Muscle of leg (tissue), 11 donors: Measurements from ENCODE around the gene AP1G2. TPM values are rescaled to one million over a fixed set of nuclear protein-coding genes. Genes with fewer than 3 reads are reported as not detected.

ENCODE experiments used
- DNase-seq: peaks from one replicate; pipeline ENCODE4 v3.0.0; 2013
- H3K27ac ChIP-seq: one replicate; pipeline ENCODE4 v1.5.1; 2013; ENCODE audit warnings: mild to moderate bottlenecking, low read length, control low read depth
- H3K27me3 ChIP-seq: one replicate; pipeline ENCODE4 v1.6.1; 2013; ENCODE audit warnings: low read length; ENCODE audit not compliant: control insufficient read depth, insufficient read depth
- H3K36me3 ChIP-seq: one replicate; pipeline ENCODE4 v1.6.1; 2013; ENCODE audit warnings: low read length; ENCODE audit not compliant: control insufficient read depth, insufficient read depth
- H3K4me1 ChIP-seq: one replicate; pipeline ENCODE4 v1.6.1; 2013; ENCODE audit warnings: low read length; ENCODE audit not compliant: control insufficient read depth, insufficient read depth
- H3K4me3 ChIP-seq: one replicate; pipeline ENCODE4 v1.5.1; 2013; ENCODE audit warnings: low read length, control low read depth
- H3K9me3 ChIP-seq: replicated peaks from 2 replicates; pipeline ENCODE4 v1.6.1; 2013; ENCODE audit warnings: low read depth, low read length; ENCODE audit not compliant: control insufficient read depth
- WGBS: methylation state at CpG from one replicate; pipeline ENCODE4 v1.1.5; 2013; ENCODE audit warnings: missing lambda C conversion rate; ENCODE audit not compliant: insufficient coverage; 5-methylcytosine and 5-hydroxymethylcytosine counted together
- polyA plus RNA-seq, 8 donors: library from polyadenylated mRNA; unstranded; fragments of 120-200 nt; gene quantifications; one replicate each; pipeline versions ENCODE4 v1.2.1 to v1.2.3, GENCODE V29; 2013; ENCODE audit warnings: inconsistent platforms in 1 of 8, low replicate concordance in 1 of 8; ENCODE audit not compliant: insufficient read length in 8 of 8, insufficient read depth in 1 of 8
- total RNA-seq: library from RNA; stranded (reverse); fragments of 120-200 nt; gene quantifications from one replicate; pipeline ENCODE4 v1.2.4, GENCODE V29; 2013

The AP1G2 gene
- total and polyA plus RNA-seq, 9 donors, result 9.5 to 30.0 (median 17.1) TPM

DNA sequence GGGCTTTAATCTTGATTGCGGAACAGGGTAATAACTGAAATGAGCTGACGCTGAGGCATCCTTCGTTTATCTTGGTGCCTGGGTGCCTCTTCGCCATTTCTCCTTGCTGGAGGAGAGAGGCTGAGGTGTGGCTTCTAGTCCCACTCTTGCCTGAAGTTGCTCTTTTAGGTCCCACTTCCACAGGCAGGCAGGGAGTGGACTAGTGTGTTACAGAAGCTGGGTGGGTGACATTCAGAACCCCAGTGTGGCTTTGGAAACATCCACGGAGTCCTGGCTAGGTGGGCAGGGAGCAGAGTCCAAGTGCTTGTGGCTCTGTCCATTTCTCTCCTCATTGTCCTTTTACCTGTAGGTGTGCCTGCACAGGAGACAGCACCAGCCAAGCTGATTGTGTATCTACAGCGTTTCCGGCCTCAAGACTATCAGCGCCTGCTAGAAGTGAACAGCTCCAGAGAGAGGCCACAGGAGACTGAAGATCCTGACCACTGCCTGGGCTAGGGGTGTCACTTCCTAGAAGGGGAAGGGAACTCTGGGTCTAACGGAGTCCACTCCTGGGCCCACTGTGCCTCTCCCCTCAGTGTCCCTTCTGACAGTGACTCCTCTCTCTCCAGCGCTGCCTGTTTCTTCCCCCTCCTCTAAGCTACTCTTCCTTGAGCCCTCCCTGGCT is 9.1 kb downstream of the AP1G2 start:
- Histone ChIP-seq H3K9me3 (no peaks in the 10 kb centered on the region), H3K27ac (no peak overlapping the region), H3K36me3 (peaks cover 34% of the 10 kb centered on the region), H3K4me3 (no peak overlapping the region), H3K4me1 (peaks cover 12% of the 10 kb centered on the region), H3K27me3 (no peaks in the 10 kb centered on the region)
- 85% methylated on average over 4 of the region's 10 CpGs for WGBS
- no peak for DNase-seq

DNA sequence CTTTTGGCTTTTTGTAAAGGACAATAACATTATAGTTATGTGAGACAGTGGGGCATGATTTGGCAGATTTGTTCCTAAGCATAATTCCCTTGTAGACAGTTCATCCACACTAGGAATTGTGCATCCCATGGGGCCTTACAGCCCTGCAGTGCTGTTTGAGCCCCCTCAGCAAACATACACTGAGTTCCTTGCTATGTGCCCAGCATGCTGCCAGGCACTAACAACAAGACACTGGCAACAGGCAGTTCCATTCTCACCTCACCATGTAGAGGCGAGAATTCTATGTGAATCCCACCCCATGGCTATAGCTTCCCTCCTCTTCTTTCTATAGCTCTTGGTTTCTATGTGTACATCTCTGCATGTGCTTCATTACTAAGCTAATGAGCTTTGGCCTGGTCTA is 9.6 kb downstream of the AP1G2 start:
- Histone ChIP-seq H3K9me3 (no peaks in the 10 kb centered on the region), H3K36me3 (peaks cover 34% of the 10 kb centered on the region), H3K4me3 (no peak overlapping the region), H3K4me1 (peaks cover 12% of the 10 kb centered on the region), H3K27me3 (no peaks in the 10 kb centered on the region), H3K27ac (no peak overlapping the region)
- DNase-seq, result no peak
- no CpG with 5 or more reads among the region's 1 CpG for WGBS

DNA sequence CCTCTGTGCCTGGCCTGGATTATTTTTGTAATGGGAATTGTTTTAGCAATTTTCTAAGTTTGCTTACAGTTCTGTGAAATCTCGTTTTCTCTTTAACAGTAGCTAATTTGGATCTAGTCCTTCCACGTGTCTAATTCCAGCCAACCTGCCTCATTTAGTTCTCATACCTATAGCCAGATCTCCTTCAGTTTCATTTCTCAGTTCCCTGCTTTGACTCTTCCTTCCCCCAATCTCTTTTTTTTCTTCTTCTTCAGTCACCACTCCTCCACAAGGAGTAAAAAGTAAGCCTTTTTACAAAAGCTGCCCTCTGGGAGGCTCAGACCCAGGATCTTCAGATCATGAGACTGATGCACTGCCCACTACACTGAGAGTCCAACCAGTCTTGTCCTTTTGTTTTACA is 10.1 kb downstream of the AP1G2 start:
- Histone ChIP-seq H3K27ac (no peak overlapping the region), H3K4me3 (no peak overlapping the region), H3K27me3 (no peaks in the 10 kb centered on the region), H3K36me3 (peaks cover 34% of the 10 kb centered on the region), H3K9me3 (no peaks in the 10 kb centered on the region), H3K4me1 (peaks cover 12% of the 10 kb centered on the region)
- no peak for DNase-seq
- 84% methylated on average over 2 of the region's 2 CpGs for WGBS

DNA sequence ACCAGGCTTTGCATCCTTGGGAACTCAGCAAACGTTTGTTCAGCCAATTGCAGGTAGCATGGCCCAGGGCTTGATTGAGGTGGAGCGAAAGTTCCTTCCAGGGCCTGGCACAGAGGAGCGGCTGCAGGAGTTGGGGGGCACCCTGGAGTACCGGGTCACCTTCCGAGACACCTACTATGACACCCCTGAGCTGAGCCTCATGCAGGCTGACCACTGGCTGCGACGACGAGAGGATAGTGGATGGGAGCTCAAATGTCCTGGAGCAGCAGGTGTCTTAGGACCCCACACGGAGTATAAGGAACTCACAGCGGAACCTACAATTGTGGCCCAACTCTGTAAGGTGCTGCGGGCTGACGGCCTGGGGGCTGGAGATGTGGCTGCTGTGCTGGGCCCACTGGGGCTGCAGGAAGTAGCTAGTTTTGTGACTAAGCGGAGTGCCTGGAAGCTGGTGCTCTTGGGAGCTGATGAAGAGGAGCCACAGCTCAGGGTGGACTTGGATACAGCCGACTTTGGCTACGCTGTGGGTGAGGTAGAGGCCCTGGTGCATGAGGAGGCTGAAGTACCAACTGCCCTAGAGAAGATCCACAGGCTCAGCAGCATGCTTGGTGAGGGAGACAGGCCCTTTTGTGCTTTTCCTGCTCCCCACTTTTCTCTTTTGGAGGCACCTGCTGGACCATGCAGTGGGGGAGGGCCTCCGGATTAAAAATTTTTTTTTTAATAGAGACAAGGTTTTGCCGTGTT is 10.7 kb downstream of the AP1G2 start:
- whole genome bisulfite sequencing, result 46% methylated on average over 15 of the region's 17 CpGs
- no peaks in the 10 kb centered on the region for H3K27me3 ChIP-seq
- H3K36me3 ChIP-seq, result peaks cover 34% of the 10 kb centered on the region
- H3K4me3 ChIP-seq, result peak overlapping the region; percentile 99
- H3K9me3 ChIP-seq, result no peaks in the 10 kb centered on the region
- H3K27ac ChIP-seq, result peak overlapping the region; percentile 95
- H3K4me1 ChIP-seq, result peaks cover 14% of the 10 kb centered on the region
- DNase-seq, result no peak

DNA sequence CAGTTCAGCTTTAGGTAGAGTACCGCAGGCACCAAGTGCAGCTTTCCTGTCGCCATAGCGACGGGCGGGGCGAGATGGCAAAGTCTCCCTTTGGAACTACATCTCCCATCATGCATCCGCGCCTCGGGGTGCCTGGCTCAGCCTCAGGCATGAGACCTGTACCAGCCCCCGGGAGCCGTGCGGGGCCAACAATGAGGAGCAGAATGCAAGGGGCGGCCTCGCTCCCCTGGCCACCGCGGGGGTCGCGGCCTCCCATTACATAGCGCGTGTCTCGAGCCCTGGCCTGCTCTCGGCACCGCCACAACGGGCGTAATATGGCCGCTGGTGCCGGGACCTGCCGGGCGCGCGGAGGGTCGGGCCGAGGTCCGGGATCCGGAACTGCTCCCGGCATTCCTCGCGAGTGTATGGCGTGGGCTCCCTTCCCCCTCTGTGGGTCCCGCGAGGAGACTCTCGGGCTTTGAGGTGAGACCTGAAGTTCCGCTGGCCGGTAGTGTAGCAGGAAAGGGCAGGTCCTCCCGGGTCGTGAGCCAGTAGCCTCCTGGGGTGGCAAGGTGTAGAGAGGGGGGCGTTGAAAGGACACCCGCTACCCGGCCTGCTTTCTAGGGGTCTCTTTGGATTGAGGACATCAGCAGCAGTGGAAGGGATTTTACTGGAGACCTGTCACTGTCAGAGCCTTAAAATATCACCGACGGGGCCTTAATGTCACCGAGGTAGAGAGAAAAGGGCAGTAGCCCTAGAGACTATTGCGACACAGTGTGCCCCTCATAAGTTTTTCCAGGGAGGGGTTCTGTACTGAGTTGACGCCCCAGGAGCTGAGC is 11.5 kb downstream of the AP1G2 start, which contains the start of gene THTPA:
THTPA (plus strand) TSS at position 390 of the 818 bp plus-strand sequence. CDS start 487 bp downstream, outside the sequence.
- no peaks in the 10 kb centered on the region for H3K9me3 ChIP-seq
- H3K36me3 ChIP-seq, result peaks cover 28% of the 10 kb centered on the region
- DNase-seq, result peak; percentile 96
- under 1% methylated on average over 52 of the region's 54 CpGs for WGBS
- peaks cover 4% of the 10 kb centered on the region for H3K27me3 ChIP-seq
- peak within 1 kb of the TSS; percentile 95 for H3K27ac ChIP-seq
- peak within 1 kb of the TSS; percentile 99 for H3K4me3 ChIP-seq
- H3K4me1 ChIP-seq, result peaks cover 16% of the 10 kb centered on the region

DNA sequence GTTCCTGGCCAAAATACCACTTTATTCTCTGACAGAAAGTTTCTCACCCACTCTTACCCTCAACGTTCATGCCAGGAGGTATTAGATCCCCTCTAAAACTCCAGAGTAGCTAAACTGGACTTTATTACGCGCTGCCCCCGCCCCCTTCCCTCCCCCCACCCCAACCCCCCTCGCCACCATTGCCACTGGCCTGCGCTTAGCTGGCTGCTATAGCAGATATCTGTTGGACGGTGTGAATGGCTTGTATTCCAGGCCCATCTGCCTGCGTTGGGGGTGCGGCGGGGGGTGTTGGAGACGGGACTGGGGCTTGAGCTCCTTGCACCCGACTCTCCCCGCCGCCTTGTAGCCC is 12.1 kb downstream of the AP1G2 start:
- peaks cover 26% of the 10 kb centered on the region for H3K36me3 ChIP-seq
- 0% methylated on average over 7 of the region's 14 CpGs for WGBS
- H3K9me3 ChIP-seq, result no peaks in the 10 kb centered on the region
- peak overlapping the region; percentile 99 for H3K4me3 ChIP-seq
- peaks cover 10% of the 10 kb centered on the region for H3K27me3 ChIP-seq
- H3K27ac ChIP-seq, result peak overlapping the region; percentile 95
- H3K4me1 ChIP-seq, result peaks cover 20% of the 10 kb centered on the region
- no peak for DNase-seq

DNA sequence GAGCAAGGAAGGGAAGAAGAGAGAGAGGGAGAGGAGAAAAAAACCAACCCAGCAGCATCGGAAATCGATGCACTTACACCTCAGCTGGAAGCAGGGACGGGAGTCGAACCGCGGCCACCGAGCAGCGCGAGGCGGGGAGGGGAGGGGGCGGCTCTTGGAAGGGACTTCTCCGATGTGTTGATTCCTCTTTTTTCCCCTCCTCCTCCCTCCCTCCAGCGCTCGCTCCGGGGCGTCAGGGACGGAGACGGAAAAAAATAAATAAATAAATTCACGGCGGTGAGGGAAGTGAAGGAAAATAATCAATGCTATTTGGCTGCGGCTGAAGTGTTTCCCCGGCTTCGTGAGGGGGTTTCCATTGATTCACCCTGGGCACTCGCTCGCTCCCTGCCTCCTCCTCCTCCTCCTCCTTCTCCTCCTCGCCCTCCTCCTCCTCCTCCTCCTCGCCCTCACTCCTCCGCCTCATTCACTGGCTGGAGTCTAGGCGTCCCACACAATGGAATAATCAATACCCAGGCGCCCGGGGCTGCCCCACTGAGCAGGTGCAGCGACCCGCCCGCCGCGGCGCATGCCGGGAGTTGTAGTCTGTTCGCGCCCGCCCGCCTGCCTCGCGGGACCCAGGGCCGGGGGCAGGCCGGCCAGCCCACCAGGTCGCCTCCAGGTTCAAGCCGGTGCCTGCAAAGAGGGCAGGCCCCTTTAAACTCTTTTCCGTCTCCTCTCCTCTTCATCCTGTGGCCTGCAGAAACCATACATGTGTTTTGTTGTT is 16.1 kb downstream of the AP1G2 start, which contains the start of gene ZFHX2:
ZFHX2 (minus strand) TSS at position 500 of the 763 bp plus-strand sequence. CDS start 16,440 bp downstream, outside the sequence.
- Histone ChIP-seq H3K36me3 (no peaks in the 10 kb centered on the region), H3K27me3 (peaks cover 26% of the 10 kb centered on the region), H3K27ac (peak within 1 kb of the TSS; percentile 9), H3K9me3 (no peaks in the 10 kb centered on the region), H3K4me1 (peaks cover 13% of the 10 kb centered on the region), H3K4me3 (peak within 1 kb of the TSS; percentile 60)
- 0% methylated on average over 19 of the region's 49 CpGs for WGBS
- peak; percentile 81 for DNase-seq

DNA sequence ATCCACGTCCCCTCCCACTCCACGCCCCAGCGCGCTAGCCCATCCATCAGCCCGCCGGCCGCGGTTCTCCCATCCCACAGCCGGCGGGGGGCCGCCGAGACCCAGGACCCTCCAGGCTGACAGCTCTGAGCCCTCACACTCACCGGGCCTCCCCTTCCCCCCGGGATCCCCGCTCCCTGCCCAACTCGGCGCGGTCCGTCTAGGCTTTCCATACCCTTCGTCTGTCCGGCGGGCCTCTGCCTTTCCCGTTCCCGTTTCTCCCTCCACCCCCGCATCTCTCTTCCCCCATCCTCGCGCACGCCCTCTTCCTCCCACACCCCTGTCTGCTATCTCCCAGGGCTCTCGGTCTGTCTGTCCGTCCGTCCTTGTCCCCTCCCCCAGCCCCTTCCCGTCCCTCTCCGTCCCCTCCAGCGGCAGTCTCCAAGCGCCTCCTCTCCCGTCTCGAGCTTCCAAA is 16.8 kb downstream of the AP1G2 start:
- peaks cover 26% of the 10 kb centered on the region for H3K27me3 ChIP-seq
- H3K9me3 ChIP-seq, result no peaks in the 10 kb centered on the region
- H3K36me3 ChIP-seq, result no peaks in the 10 kb centered on the region
- DNase-seq, result no peak
- H3K27ac ChIP-seq, result peak overlapping the region; percentile 9
- peak overlapping the region; percentile 60 for H3K4me3 ChIP-seq
- peaks cover 12% of the 10 kb centered on the region for H3K4me1 ChIP-seq
- WGBS, result under 1% methylated on average over 29 of the region's 37 CpGs

DNA sequence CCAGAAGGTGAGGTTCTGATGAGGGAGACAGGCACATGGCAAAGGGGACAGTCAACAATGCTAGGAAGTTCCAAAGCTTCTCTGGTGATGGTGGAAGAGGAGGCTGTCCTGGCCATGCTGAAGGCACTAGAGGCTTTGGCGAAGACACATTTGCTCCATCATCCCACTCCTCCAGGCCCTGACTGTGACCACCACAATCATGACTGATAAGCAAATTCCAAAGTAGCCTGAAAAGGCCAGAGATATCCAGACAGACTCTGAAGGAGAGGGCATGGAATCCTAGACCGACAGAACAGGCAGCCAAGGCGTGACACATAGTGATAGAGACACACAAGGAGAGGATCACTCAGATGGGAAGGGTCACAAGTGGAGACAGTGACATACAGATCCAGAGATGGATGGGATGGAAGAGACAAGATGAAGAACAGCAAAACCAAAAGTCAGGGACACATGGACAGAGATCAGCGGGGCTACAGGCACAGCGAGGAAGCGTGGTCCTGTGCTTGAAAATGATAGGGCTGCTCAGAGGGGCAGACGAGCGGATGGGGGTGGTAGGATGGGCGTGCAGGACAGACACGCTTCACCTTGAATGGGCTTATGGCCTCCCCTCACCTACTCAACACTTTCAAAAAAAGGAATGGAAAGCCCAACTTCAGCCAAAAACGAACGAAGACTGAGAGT is 17.3 kb downstream of the AP1G2 start:
- no peak for DNase-seq
- Histone ChIP-seq H3K9me3 (no peaks in the 10 kb centered on the region), H3K27ac (no peak overlapping the region), H3K4me3 (peak overlapping the region; percentile 60), H3K27me3 (peaks cover 26% of the 10 kb centered on the region), H3K36me3 (no peaks in the 10 kb centered on the region), H3K4me1 (peaks cover 13% of the 10 kb centered on the region)
- WGBS, result 26% methylated on average over 4 of the region's 12 CpGs
